Neural cell (in vitro differentiated cells): Measurements from ENCODE around the gene CDKAL1.

Experiments used
- EP300 ChIP-seq: fragments of 450-650 bp; conservative IDR thresholded peaks from 2 replicates; pipeline ENCODE4 v1.6.1; 2014; ENCODE audit warnings: antibody characterized with exemption, mild to moderate bottlenecking, moderate library complexity; ENCODE audit not compliant: poor library complexity, severe bottlenecking
- EZH2 ChIP-seq: fragments of 200-600, 300-800 bp; shearing (Covaris generic), sonication (generic); IDR thresholded peaks from 2 replicates; pipeline ENCODE4 v1.6.1; 2014; ENCODE audit warnings: antibody characterized with exemption, low read length, borderline replicate concordance, mild to moderate bottlenecking; ENCODE audit not compliant: insufficient read depth, poor library complexity, severe bottlenecking
- MXI1 ChIP-seq: fragments of 450-650 bp; conservative IDR thresholded peaks from 2 replicates; pipeline ENCODE4 v1.6.1; 2014; ENCODE audit warnings: antibody characterized with exemption, mild to moderate bottlenecking; ENCODE audit not compliant: poor library complexity, severe bottlenecking
- POLR2AphosphoS5 ChIP-seq: IDR thresholded peaks from 2 replicates; pipeline ENCODE4 v1.6.1; 2012
- RAD21 ChIP-seq: fragments of 450-650 bp; conservative IDR thresholded peaks from 2 replicates; pipeline ENCODE4 v1.6.1; 2014; ENCODE audit warnings: antibody characterized with exemption, mild to moderate bottlenecking, moderate library complexity
- SMC3 ChIP-seq: fragments of 450-650 bp; conservative IDR thresholded peaks from 2 replicates; pipeline ENCODE4 v1.6.1; 2014; ENCODE audit warnings: antibody characterized with exemption, mild to moderate bottlenecking, moderate library complexity; ENCODE audit not compliant: poor library complexity
- TAF1 ChIP-seq: IDR thresholded peaks from 2 replicates; pipeline ENCODE4 v1.6.1; 2012; ENCODE audit warnings: low read depth
- TF ChIP-seq, protein P1 (sequence below): fragments of 450-650 bp; IDR thresholded peaks from 2 replicates; pipeline ENCODE4 v1.5.1; 2014; ENCODE audit warnings: antibody characterized with exemption, mild to moderate bottlenecking, moderate library complexity; ENCODE audit not compliant: poor library complexity, severe bottlenecking
- TF ChIP-seq, protein P2 (sequence below): IDR thresholded peaks from 2 replicates; pipeline ENCODE4 v1.6.1; 2012; ENCODE audit warnings: borderline replicate concordance

- TF ChIP-seq, protein P1, sequence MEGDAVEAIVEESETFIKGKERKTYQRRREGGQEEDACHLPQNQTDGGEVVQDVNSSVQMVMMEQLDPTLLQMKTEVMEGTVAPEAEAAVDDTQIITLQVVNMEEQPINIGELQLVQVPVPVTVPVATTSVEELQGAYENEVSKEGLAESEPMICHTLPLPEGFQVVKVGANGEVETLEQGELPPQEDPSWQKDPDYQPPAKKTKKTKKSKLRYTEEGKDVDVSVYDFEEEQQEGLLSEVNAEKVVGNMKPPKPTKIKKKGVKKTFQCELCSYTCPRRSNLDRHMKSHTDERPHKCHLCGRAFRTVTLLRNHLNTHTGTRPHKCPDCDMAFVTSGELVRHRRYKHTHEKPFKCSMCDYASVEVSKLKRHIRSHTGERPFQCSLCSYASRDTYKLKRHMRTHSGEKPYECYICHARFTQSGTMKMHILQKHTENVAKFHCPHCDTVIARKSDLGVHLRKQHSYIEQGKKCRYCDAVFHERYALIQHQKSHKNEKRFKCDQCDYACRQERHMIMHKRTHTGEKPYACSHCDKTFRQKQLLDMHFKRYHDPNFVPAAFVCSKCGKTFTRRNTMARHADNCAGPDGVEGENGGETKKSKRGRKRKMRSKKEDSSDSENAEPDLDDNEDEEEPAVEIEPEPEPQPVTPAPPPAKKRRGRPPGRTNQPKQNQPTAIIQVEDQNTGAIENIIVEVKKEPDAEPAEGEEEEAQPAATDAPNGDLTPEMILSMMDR: no peak
- TF ChIP-seq POLR2AphosphoS5: no peak
- TF ChIP-seq EZH2: no peak
- TF ChIP-seq EP300: no peak
- no peak for TF ChIP-seq MXI1
- no peak for TF ChIP-seq SMC3
- no peak for TF ChIP-seq TAF1
- TF ChIP-seq RAD21: no peak
- TF ChIP-seq, protein P2, sequence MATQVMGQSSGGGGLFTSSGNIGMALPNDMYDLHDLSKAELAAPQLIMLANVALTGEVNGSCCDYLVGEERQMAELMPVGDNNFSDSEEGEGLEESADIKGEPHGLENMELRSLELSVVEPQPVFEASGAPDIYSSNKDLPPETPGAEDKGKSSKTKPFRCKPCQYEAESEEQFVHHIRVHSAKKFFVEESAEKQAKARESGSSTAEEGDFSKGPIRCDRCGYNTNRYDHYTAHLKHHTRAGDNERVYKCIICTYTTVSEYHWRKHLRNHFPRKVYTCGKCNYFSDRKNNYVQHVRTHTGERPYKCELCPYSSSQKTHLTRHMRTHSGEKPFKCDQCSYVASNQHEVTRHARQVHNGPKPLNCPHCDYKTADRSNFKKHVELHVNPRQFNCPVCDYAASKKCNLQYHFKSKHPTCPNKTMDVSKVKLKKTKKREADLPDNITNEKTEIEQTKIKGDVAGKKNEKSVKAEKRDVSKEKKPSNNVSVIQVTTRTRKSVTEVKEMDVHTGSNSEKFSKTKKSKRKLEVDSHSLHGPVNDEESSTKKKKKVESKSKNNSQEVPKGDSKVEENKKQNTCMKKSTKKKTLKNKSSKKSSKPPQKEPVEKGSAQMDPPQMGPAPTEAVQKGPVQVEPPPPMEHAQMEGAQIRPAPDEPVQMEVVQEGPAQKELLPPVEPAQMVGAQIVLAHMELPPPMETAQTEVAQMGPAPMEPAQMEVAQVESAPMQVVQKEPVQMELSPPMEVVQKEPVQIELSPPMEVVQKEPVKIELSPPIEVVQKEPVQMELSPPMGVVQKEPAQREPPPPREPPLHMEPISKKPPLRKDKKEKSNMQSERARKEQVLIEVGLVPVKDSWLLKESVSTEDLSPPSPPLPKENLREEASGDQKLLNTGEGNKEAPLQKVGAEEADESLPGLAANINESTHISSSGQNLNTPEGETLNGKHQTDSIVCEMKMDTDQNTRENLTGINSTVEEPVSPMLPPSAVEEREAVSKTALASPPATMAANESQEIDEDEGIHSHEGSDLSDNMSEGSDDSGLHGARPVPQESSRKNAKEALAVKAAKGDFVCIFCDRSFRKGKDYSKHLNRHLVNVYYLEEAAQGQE: no peak
These were observed 743.5 kb downstream of the CDKAL1 start for GRCh38 chr6:21277601-21278374.
